ENCODE measurements around the gene CRACDL. TPM values are rescaled to one million over a fixed set of nuclear protein-coding genes. Genes with fewer than 3 reads are reported as not detected.

The CRACDL gene
- polyA plus RNA-seq, 1 donor = 1.1 TPM

- no peak for DNase-seq (ENCODE audit: low read depth)
Observed at GRCh38 chr2:98824256-98825019, 111.6 kb downstream of the CRACDL start.

- DNase-seq (ENCODE audit: low read depth) = no peak
Observed at GRCh38 chr2:98823196-98824170, 112.5 kb downstream of the CRACDL start.

DNA sequence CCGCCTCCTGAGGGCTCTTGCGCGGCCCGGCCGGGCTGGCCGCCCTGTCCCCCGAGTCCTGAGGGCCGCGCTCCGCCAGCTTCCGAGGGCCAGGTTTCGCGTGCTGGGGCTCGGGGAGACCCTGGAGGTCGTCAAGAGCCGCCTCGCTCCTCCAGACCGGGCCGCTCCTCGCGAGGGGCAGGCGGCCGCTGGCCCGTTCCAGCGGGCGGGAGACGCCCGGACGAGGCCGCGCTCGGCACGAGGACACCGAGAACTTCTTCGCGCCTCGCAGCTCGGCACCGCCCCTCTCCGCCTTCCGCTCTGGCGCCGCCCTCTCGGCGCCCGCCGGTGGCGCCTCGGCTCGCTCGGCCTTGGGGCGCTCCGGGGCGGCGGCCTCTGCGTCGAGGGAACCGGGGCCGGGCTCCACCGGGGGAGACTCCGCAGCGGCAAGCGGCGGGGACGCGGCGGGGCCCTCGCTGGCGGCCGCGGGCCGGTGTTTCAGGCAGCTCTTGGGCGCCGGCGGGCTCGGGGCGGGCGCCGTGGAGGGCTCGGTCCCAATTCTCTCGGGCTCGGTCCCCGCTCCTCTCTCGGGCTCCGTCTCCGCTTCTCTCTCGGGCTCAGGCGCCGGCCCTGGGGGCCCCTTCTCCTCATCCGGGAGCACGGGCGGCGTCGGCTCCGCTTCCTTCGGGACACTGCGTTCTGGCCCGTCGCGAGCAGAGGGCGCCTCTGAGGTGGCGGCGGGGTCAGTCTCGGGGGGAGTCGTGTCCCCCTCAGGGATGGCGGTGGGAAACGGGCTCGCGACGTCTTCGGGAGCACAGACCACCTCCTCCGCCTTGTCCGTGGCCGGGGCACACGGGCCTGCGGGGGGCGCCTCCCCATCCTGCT is 113.5 kb downstream of the CRACDL start:
- DNase-seq (ENCODE audit: low read depth) = no peak

GRCh38 chr2:98821629-98822135 is 114.3 kb downstream of the CRACDL start:
- DNase-seq (ENCODE audit: low read depth) = no peak

GRCh38 chr2:98819231-98819766 is 116.7 kb downstream of the CRACDL start:
- no peak for DNase-seq (ENCODE audit: low read depth)

- DNase-seq (ENCODE audit: low read depth) = no peak
Observed at GRCh38 chr2:98818164-98818563, 117.9 kb downstream of the CRACDL start.

DNA sequence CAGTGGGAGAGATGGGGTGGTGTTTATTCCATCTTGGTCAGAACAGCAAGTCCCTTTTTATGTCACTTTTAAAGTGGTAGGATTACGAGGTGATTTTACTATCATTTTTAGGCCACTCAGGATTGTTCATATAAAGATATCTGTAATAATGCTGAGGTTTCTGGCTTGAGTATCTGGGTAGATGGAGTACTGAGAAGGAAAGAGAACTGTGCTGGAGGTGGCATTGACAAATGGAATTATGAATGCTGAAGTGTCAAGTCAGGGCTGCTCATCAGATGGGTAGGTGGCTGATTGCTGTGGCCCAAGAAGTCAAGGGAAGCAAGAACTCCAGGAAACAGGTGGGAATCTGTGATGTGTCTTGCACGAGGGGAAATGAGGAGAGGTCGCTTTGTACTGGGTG is 119.7 kb downstream of the CRACDL start:
- no peak for DNase-seq (ENCODE audit: low read depth)

GRCh38 chr2:98815795-98816194 is 120.2 kb downstream of the CRACDL start:
- DNase-seq (ENCODE audit: low read depth) = no peak

DNA sequence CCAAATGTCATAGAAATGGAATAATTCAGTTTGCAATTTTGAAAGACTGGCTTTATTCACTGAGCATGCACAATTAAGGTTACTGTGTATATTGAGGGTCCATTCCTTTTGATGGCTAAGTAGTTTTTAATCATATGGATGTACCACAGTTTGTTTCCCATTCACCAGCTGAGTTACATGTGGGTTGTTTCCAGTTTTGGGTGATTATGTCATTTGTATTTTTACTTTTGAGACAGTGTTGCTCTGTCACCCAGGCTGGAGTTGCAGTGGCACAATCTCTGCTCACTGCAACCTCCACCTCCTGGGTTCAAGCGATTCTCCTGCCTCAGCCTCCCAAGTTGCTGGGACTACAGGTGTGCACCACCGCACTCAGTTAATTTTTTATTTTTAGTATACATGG is 124.3 kb downstream of the CRACDL start:
- DNase-seq (ENCODE audit: low read depth) = no peak

DNA sequence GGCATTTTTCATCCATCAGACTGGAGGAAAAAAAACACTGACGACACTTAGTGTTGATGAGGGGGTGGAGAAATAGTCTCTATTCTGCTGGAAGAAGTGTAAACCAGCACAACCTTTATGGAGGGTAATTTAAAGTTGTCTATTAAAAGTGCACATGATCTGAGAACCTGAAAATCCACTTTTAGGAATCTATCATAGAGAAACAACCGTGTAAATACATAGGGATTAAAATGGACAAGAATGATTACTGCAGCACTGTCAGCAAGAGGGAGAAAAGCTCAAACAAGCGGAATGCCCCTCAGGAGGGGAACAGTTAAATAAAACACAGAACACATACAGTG is 125.5 kb downstream of the CRACDL start:
- no peak for DNase-seq (ENCODE audit: low read depth)

DNA sequence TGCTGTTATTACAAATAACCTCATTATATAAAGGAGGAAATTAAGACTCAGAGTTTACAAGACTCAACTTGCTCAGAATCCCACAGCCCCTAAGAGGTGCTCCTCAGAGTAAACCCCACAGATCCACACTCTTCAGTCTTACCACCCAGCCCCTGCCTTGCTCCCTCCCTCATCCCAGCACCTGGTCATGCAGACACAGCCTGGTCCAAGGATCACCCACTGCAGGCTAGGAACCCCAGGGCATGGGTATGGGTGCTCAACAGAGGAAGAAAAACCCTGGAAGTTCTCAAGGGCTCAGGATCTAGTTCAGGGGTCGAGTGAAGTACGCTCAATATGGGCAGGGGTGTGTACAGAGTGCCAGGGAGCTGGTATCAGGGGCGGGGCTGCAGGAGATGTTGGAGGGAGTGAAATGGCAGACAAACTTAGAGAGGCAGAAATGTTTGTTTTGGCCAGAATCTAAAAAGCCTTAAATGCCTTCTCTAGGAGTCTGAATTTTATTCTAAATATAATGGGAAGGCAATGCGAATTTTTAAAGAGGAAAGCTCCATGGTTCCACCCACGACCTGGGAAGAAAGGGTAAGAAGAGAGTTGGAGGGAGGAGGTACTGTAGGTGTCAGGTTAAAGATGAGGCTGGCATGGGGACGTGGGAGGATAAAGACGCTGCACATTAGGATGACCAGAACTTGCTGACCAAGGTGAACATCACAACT is 126.0 kb downstream of the CRACDL start:
- DNase-seq (ENCODE audit: low read depth) = no peak

DNA sequence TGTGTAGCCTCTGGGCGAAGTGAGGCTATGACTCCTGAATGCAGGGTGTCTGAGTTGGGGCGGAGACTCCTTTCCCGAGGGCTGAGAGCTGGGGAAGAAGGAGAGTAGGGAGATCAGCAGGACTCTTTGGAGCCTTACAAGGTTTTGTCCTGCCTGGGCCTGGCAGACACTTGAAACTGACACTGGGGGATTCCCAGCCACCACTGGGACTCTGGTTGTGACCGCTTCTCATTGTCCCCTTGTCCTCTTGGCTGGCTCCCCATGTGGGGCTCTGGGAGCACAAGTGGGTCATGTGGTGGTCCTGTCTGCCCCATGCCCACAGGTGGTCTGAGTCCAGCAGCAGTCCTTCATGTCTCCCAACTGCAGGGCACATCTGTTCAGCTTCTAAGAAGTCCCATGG is 126.9 kb downstream of the CRACDL start:
- no peak for DNase-seq (ENCODE audit: low read depth)

DNA sequence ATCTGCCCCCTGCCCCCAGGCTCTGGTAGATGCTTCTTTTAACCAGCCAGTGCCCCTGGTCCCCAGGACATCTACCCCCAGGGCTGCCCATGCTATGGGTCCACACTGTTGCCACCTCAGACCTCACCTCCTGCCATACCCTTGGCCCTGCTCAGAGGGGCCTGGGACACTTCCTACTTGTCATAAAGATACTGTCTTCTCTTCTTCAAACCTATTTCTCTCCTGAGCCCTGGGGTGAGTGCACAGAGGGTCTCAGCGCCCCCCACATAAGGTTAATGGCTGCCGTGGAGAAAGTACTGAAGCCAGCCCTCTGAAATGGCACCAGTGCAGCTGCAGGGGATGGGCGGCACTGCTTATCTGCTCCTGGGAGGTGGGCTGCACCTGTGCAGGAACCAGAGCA is 127.5 kb downstream of the CRACDL start:
- DNase-seq (ENCODE audit: low read depth) = no peak

DNA sequence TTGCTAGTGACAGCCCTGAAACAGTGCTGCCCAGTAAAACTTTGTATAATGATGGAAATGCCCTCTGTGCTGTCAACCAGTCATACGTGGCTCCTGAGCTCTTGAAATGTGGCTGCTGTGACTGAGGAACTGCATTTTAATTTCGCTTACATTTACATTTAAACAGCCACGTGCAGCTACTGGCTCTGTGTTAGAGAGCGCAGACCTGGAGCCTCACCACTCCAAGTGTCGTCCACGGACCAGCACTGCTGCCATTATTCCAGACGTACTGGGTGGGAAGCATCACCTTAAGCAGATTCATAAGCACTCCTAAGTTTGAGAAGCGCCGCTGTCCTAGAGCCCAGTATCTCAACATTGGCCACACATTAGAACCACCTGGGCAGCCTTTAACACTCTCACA is 128.1 kb downstream of the CRACDL start:
- DNase-seq (ENCODE audit: low read depth) = no peak

DNA sequence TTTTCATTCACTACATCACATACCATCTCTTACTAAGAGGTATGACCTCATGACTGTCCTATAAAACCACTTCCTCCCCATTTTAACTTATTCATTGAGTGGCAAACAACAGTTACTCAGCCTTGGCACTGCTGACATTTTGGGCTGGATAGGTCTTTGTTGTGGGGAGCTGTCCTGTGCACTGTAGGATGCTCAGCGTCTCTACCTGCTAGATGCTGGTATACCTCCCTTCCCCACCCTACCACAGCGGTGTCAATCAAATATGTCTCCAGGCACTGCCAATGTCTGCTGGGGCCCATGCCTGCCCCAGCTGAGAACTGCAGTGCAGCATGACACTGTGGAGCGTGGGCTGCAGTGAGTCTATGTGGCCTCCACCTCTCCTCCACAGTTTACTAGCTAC is 128.8 kb downstream of the CRACDL start:
- no peak for DNase-seq (ENCODE audit: low read depth)

GRCh38 chr2:98806236-98806697 is 129.8 kb downstream of the CRACDL start:
- DNase-seq (ENCODE audit: low read depth) = no peak

- no peak for DNase-seq (ENCODE audit: low read depth)
Observed at GRCh38 chr2:98805412-98806171, 130.4 kb downstream of the CRACDL start.

DNA sequence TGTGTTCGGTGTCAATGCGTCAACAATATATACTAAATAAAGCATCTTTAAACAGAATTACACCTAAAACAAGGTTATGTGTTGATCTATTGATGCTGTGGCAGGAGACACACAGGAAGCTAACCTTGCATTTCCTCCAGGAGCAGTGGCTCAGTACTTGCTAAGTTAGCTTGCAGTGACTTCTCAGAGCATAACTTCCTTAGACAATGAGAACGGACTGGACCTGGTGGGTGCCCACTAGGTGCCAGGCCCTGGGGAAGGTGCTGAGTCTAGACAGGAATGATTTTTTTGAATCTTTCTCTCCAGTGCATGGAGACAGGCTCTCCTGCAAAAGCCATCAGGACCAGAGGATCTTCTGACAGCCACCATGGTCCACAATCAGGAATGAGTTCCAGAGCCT is 131.3 kb downstream of the CRACDL start:
- DNase-seq (ENCODE audit: low read depth) = no peak

DNA sequence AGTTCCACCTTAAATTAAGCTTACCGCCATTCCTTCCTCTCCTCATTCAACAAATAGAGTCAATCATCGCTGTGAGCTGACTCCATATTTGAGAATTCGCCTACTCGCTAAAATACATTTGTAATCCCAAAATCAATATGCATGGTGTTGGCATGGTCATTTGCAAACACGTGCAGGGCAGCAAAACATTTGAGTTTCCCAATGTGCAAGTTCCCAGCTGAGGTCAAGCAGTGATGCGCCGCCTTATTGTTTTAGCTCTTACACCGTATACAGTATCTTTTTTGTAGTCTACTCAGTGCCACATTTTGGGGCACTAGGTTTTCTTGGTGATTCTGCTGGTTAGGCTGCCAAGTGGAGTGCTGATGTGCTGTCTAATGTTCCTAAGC is 131.8 kb downstream of the CRACDL start:
- DNase-seq (ENCODE audit: low read depth) = no peak
